Frontal cortex (tissue), 4 donors: ENCODE data around the gene PLCXD1. TPM values are rescaled to one million over a fixed set of nuclear protein-coding genes. Genes with fewer than 3 reads are reported as not detected.
A peak's percentile ranks its signal among the peaks of the same experiment; 100 is the strongest.
"Not testable (repeated sequence)": the region's sequence is repeated elsewhere in the genome, so short reads cannot be mapped to it uniquely, and the experiment has no call there.

Experiments used
- DNase-seq, 2 donors: peaks; one replicate each; pipeline ENCODE4 v3.0.0; 2012; ENCODE audit warnings: low spot score in 2 of 2
- FAIRE-seq: peaks from 2 replicates; lab custom pipeline; 2012; peaks lifted over from hg19 to GRCh38; lab: Jason Lieb, UNC
- total RNA-seq: library from RNA; depleted of rRNA; stranded (reverse); fragments of >200 nt; gene quantifications from one replicate; pipeline ENCODE4 v1.2.3, GENCODE V29; 2014
- donor health status: control.
- donor health status: control.
- donor health status: control.

PLCXD1 gene
- total RNA-seq, 1 donor from 2014 or later, result 14.7 TPM

- no peak for FAIRE-seq
Observed at GRCh38 chrX:261167-261918, 19.8 kb upstream of the PLCXD1 start.

DNA sequence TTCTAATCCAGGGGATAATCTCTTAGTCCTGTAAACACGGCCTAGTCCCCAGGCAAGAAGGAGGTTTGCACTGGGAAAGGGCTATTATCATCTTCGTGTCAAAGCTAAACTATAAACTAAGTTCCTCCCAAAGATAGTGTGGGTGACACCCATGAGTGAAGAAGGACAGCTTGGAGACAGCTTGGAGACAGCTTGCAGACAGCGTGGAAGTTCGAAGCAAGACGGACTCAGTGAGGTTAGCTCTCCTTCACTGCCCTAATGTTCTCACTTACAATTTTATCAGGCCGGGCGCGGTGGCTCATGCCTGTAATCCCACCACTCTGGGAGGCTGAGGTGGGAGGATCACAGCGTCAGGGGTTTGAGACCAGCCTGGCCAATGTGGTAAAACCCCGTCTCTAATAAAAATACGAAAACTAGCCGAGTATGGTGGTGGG is 19.2 kb upstream of the PLCXD1 start:
- FAIRE-seq (no peak), DNase-seq (no peak)

More at GRCh38 chrX:261167-261918, 19.8 kb upstream of the PLCXD1 start:
- no peak for DNase-seq

- DNase-seq (no peak), FAIRE-seq (no peak)
Observed at GRCh38 chrX:262381-262909, 18.7 kb upstream of the PLCXD1 start.

GRCh38 chrX:264006-264405 is 17.2 kb upstream of the PLCXD1 start:
- not testable (repeated sequence) for FAIRE-seq, DNase-seq

- no peak for DNase-seq
- FAIRE-seq, result no peak
Observed at GRCh38 chrX:264634-265455, 16.3 kb upstream of the PLCXD1 start.

GRCh38 chrX:265502-265901 is 15.7 kb upstream of the PLCXD1 start:
- FAIRE-seq, result no peak
- no peak for DNase-seq

DNA sequence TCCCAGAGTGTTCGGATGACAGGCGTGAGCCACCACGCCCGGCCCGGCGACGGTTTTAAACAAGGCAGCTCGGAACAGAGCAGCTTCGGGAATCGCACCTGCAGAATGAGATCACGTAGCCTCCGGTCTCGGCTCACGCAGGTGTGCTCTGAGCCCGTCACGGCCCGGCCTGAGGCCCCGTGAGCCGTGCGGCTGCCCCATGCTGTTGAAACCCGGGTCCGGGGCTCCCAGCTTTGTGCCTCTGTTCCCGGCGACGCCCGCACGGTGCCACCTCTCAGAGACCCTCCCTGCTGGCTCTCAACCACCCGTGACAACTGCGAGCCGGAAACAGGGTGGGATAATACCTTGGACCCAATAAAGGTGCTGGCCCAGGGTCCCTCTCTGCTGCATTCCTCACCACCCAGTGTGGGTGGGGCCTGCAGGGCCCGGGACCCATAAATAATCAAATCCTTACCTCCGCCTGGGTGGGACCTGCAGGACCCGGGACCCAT is 13.4 kb upstream of the PLCXD1 start:
- DNase-seq (no peak), FAIRE-seq (no peak)

DNA sequence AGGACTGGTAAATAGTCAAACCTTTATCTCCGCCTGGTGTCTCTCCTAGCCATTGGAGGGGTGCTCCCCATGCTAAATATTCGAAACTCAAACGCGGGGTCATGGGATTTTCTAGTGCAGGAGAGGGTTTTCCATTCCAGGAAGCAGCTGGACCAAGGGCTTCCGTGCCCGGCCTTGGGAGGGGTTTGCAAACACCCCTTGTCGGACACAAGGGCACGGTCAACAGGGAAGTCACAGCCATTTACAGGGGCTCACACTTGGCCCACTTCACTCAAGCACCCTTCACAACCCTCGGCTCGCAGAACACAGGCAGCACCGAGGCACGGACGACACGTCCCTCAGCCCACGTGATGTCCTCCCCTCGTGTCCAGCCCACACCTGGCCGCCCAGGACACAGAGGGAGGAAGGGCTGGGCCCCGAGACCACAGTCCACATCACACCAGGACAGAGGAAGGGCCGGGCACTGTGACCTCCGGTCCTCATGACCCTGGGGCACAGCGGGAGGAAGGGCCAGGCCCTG is 10.3 kb upstream of the PLCXD1 start:
- no peak for DNase-seq
- FAIRE-seq, result no peak

DNA sequence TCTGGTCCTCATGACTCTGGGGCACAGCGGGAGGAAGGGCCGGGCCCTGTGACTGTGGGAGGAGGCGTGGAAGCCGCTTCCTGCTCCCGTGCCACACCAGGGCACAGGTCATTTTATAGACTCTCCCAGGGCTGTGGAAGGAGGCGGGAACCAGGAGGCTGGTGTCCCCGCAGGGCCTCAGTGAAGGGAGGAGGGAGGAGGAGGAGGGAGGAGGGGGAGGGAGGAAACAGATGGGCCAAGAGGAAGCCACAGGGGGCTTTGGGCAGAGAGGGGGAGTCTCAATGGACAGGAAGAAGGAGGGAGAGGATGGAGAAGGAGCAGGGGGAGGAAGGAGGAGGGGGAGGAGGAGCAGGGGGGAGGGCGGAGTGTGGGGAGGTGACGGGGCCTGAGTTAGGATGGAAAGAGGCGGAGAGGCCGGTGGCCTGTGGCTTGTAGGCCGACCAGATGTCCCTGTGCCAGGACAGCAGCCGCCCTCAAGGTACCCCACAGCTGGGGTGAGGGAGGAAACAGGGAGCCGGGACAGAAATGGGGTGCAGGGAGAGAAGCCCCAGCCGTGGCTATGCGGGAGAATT is 6.2 kb upstream of the PLCXD1 start:
- no peak for DNase-seq
- FAIRE-seq, result no peak

GRCh38 chrX:275476-275966 is 5.7 kb upstream of the PLCXD1 start:
- DNase-seq, result no peak
- FAIRE-seq, result no peak

GRCh38 chrX:275967-276580 is 5.1 kb upstream of the PLCXD1 start:
- FAIRE-seq, result no peak
- peak; percentile 60 to 88 for DNase-seq

- FAIRE-seq, result no peak
- peak in 1 of 2 donors; percentile 44 for DNase-seq
Observed at GRCh38 chrX:276581-277201, 4.5 kb upstream of the PLCXD1 start.

DNA sequence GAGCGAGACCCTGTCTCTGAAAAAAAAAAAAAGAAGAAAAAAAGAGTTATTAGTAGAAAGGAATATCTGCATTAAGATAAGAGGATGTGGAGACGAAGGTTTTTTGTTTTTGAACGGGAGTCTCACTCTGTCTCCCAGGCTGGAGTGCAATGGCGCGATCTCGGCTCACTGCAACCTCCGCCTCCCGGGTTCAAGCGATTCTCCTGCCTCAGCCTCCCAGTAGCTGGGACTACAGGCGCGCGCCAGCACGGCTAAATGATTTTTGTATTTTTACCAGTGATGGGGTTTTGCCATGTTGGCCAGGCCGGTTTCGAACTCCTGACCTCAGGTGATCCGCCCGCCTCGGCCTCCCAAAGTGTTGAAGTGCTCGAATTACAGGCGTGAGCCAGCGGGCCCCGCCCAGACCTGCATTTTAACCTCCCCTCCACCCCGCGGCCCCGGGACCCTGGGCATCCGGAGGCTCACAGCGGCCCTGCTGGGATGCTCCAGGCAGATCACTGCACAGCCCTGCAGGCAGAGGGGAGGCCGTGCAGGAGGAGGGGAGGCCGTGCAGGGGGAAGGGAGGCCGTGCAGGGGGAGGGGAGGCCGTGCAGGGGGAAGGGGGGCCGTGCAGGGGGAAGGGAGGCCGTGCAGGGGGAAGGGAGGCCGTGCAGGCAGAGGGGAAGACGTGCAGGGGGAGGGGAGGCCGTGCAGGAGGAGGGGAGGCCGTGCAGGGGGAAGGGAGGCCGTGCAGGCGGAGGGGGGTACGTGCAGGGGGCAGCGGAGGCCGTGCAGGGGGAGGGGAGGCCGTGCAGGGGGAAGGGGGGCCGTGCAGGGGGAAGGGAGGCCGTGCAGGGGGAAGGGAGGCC is 1.2 kb upstream of the PLCXD1 start:
- DNase-seq, result not testable (repeated sequence)

GRCh38 chrX:280722-281121 is 459 bp upstream of the PLCXD1 start:
- not testable (repeated sequence) for FAIRE-seq

More for the DNA sequence above, 1.2 kb upstream of the PLCXD1 start:
- FAIRE-seq, result not testable (repeated sequence)

DNA sequence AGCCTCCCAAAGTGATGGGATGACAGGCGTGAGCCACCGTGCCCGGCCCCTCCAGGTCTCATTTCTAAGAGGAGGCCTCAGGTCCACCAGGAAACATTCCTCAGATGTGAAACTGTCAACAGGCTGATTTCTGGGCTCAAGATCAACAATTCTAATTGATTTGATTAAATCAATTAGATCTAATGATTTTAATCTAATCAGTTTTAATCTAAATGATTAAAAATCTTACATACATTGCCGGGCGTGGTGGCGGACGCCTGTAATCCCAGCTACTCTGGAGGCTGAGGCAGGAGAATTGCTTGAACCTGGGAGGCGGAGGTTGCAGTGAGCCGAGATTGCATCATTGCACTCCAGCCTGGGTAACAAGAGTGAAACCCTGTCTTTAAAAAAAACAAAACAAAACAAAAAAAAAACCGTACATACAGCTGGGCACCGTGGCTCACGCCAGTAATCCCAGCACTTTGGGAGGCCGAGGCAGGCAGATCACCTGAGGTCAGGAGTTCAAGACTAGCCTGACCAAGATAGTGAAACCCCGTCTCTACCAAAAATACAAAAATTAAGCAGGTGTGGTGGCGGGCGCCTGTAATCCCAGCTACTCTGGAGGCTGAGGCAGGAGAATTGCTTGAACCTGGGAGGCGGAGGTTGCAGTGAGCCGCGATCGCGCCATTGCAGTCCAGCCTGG is 960 bp downstream of the PLCXD1 start:
- DNase-seq, FAIRE-seq: not testable (repeated sequence)

More at GRCh38 chrX:280722-281121, 459 bp upstream of the PLCXD1 start:
- DNase-seq, result not testable (repeated sequence)

GRCh38 chrX:283115-283845 is 2.1 kb downstream of the PLCXD1 start:
- FAIRE-seq (no peak), DNase-seq (peak; percentile 91 to 94)
